H9 (cell line): ENCODE results near the gene RADX. TPM values are rescaled to one million over a fixed set of nuclear protein-coding genes. Genes with fewer than 3 reads are reported as not detected.

ENCODE experiments used
- DNase-seq: peaks from one replicate; pipeline ENCODE4 v3.0.0-alpha.2; 2017
- H2AFZ ChIP-seq: one replicate; pipeline ENCODE4 v1.6.1; 2013; ENCODE audit warnings: mild to moderate bottlenecking, low read length, control low read depth, moderate library complexity
- H2AK5ac ChIP-seq: 2 replicates; pipeline ENCODE4 v1.6.1; 2013; ENCODE audit warnings: low read length, control low read depth, mixed read lengths; ENCODE audit not compliant: insufficient read length
- H2BK120ac ChIP-seq: one replicate; pipeline ENCODE4 v1.6.1; 2013; ENCODE audit warnings: low read depth, mild to moderate bottlenecking, low read length, control low read depth, inconsistent platforms; ENCODE audit not compliant: poor library complexity, severe bottlenecking
- H2BK12ac ChIP-seq: 2 replicates; pipeline ENCODE4 v1.6.1; 2013; ENCODE audit warnings: low read length, control low read depth, mixed read lengths, low read depth; ENCODE audit not compliant: insufficient read length
- H2BK15ac ChIP-seq: 2 replicates; pipeline ENCODE4 v1.6.1; 2013; ENCODE audit warnings: low read depth, low read length, control low read depth
- H2BK20ac ChIP-seq: one replicate; pipeline ENCODE4 v1.6.1; 2013; ENCODE audit warnings: low read depth, mild to moderate bottlenecking, low read length, control low read depth, inconsistent platforms; ENCODE audit not compliant: poor library complexity, severe bottlenecking
- H2BK5ac ChIP-seq: 2 replicates; pipeline ENCODE4 v1.6.1; 2013; ENCODE audit warnings: low read length, control low read depth, mixed read lengths; ENCODE audit not compliant: insufficient read length
- H3K14ac ChIP-seq: 2 replicates; pipeline ENCODE4 v1.6.1; 2013; ENCODE audit warnings: low read length, control low read depth; ENCODE audit not compliant: insufficient read depth
- H3K18ac ChIP-seq: 2 replicates; pipeline ENCODE4 v1.6.1; 2013; ENCODE audit warnings: low read depth, mild to moderate bottlenecking, mixed read lengths, low read length, control low read depth; ENCODE audit not compliant: insufficient read length
- H3K23ac ChIP-seq: 2 replicates; pipeline ENCODE4 v1.6.1; 2013; ENCODE audit warnings: low read length, control low read depth, mixed read lengths, low read depth; ENCODE audit not compliant: insufficient read length
- H3K23me2 ChIP-seq: 2 replicates; pipeline ENCODE4 v1.6.1; 2013; ENCODE audit warnings: low read depth, mild to moderate bottlenecking, mixed read lengths, low read length, control low read depth; ENCODE audit not compliant: insufficient read length, poor library complexity, severe bottlenecking
- H3K27ac ChIP-seq: 2 replicates; pipeline ENCODE4 v1.5.1; 2013; ENCODE audit warnings: low read length, control low read depth, mixed read lengths, low read depth; ENCODE audit not compliant: insufficient read length
- H3K27me3 ChIP-seq: 2 replicates; pipeline ENCODE4 v1.6.1; 2013; ENCODE audit warnings: low read length, control low read depth, inconsistent platforms; ENCODE audit not compliant: insufficient read depth
- H3K4ac ChIP-seq: 2 replicates; pipeline ENCODE4 v1.6.1; 2013; ENCODE audit warnings: low read depth, mild to moderate bottlenecking, control low read depth, inconsistent platforms, low read length, moderate library complexity
- H3K4me1 ChIP-seq: 2 replicates; pipeline ENCODE4 v1.6.1; 2013; ENCODE audit warnings: low read length, control low read depth, inconsistent platforms; ENCODE audit not compliant: insufficient read depth
- H3K4me2 ChIP-seq: 2 replicates; pipeline ENCODE4 v1.6.1; 2013; ENCODE audit warnings: low read length, control low read depth, mixed read lengths; ENCODE audit not compliant: insufficient read length, insufficient read depth
- H3K56ac ChIP-seq: 2 replicates; pipeline ENCODE4 v1.6.1; 2013; ENCODE audit warnings: low read depth, mild to moderate bottlenecking, mixed read lengths, low read length, control low read depth; ENCODE audit not compliant: insufficient read length
- H3K79me1 ChIP-seq: 2 replicates; pipeline ENCODE4 v1.6.1; 2013; ENCODE audit warnings: low read depth, mild to moderate bottlenecking, moderate library complexity, low read length, control low read depth, inconsistent platforms; ENCODE audit not compliant: insufficient read depth, poor library complexity, severe bottlenecking
- H3K79me2 ChIP-seq: 2 replicates; pipeline ENCODE4 v1.6.1; 2013; ENCODE audit warnings: low read length, control low read depth, inconsistent platforms; ENCODE audit not compliant: insufficient read depth
- H3K9ac ChIP-seq: 2 replicates; pipeline ENCODE4 v1.6.1; 2013; ENCODE audit warnings: low read length, control low read depth, mixed read lengths; ENCODE audit not compliant: insufficient read length; ENCODE audit errors: extremely low read depth
- H3K9me3 ChIP-seq: one replicate; pipeline ENCODE4 v1.6.1; 2013; ENCODE audit warnings: low read depth, low read length, inconsistent platforms; ENCODE audit not compliant: control insufficient read depth
- H3T11ph ChIP-seq: one replicate; pipeline ENCODE4 v1.6.1; 2013; ENCODE audit warnings: mild to moderate bottlenecking, low read length, control low read depth, inconsistent platforms
- H4K20me1 ChIP-seq: one replicate; pipeline ENCODE4 v1.6.1; 2013; ENCODE audit not compliant: control insufficient read depth, insufficient read length, insufficient read depth
- H4K5ac ChIP-seq: 2 replicates; pipeline ENCODE4 v1.6.1; 2013; ENCODE audit warnings: low read depth, mild to moderate bottlenecking, mixed read lengths, low read length, control low read depth; ENCODE audit not compliant: insufficient read length
- H4K8ac ChIP-seq: replicated peaks from 2 replicates; pipeline ENCODE4 v1.6.1; 2013; ENCODE audit warnings: low read length, control low read depth, mixed read lengths, low read depth; ENCODE audit not compliant: insufficient read length
- H4K91ac ChIP-seq: 2 replicates; pipeline ENCODE4 v1.6.1; 2013; ENCODE audit warnings: low read depth, mild to moderate bottlenecking, moderate library complexity, mixed read lengths, low read length, control low read depth; ENCODE audit not compliant: insufficient read length
- H3K27ac Mint-ChIP-seq, 3 experiments: 2 replicates in 2 of 3; 3 replicates in 1 of 3; pipeline ENCODE4 v1.8.0; 2020 to 2021; ENCODE audit warnings: mixed read lengths in 3 of 3, mild to moderate bottlenecking in 1 of 3, moderate library complexity in 1 of 3
- H3K27me3 Mint-ChIP-seq: 2 replicates; pipeline ENCODE4 v1.8.0; 2021; ENCODE audit warnings: low read depth, mild to moderate bottlenecking, moderate library complexity, mixed read lengths
- H3K36me3 Mint-ChIP-seq, 3 experiments: 2 replicates in 2 of 3; 3 replicates in 1 of 3; pipeline ENCODE4 v1.8.0; 2020 to 2021; ENCODE audit warnings: low read depth in 3 of 3, mixed read lengths in 3 of 3; ENCODE audit not compliant: insufficient read depth in 1 of 3
- H3K4me1 Mint-ChIP-seq, 2 experiments: 2 replicates each; pipeline ENCODE4 v1.8.0; 2020; ENCODE audit warnings: mixed read lengths in 2 of 2
- H3K4me3 Mint-ChIP-seq, 2 experiments: 2 replicates in 1 of 2; 3 replicates in 1 of 2; pipeline ENCODE4 v1.8.0; 2020 to 2021; ENCODE audit warnings: mild to moderate bottlenecking in 2 of 2, mixed read lengths in 2 of 2, moderate library complexity in 1 of 2
- H3K9me3 Mint-ChIP-seq, 2 experiments: 2 replicates in 1 of 2; 3 replicates in 1 of 2; pipeline ENCODE4 v1.8.0; 2020; ENCODE audit warnings: mild to moderate bottlenecking in 2 of 2, mixed read lengths in 2 of 2, moderate library complexity in 1 of 2
- WGBS: extraction: QIAGEN DNeasy Blood & Tissue Kit; methylation state at CpG from one replicate; pipeline ENCODE4 v1.1.7; 2013; ENCODE audit warnings: missing lambda C conversion rate, low lambda C conversion rate, mixed read lengths; ENCODE audit not compliant: insufficient read length; ENCODE audit errors: extremely low coverage; 5-methylcytosine and 5-hydroxymethylcytosine counted together
- total RNA-seq: library from RNA; stranded (reverse); gene quantifications from 2 replicates; pipeline ENCODE4 v1.2.1, GENCODE V29; 2021
- TF ChIP-seq, protein P1 (sequence below): fragments of 200-600 bp; sonication (generic); conservative IDR thresholded peaks from 3 replicates; pipeline ENCODE4 v1.8.0; 2021; ENCODE audit warnings: antibody characterized with exemption, mild to moderate bottlenecking

The RADX gene
- total RNA-seq, 1 experiment from 2014 or later, result 1.5 TPM

GRCh38 chrX:106680716-106681115 is 68.9 kb downstream of the RADX start:
- Histone ChIP-seq H2AK5ac (no peak overlapping the region), H3K4me1 (no peaks in the 10 kb centered on the region; the same call in 1 of the 2 replicates), H2BK120ac (no peak overlapping the region), H3K9ac (no peak overlapping the region), H3K56ac (no peak overlapping the region), H2AFZ (no peak overlapping the region), H4K5ac (no peak overlapping the region), H3K23me2 (no peaks in the 10 kb centered on the region), H3K4ac (no peak overlapping the region), H4K20me1 (no peaks in the 10 kb centered on the region), H3K79me1 (no peaks in the 10 kb centered on the region), H3T11ph (no peak overlapping the region), H3K27ac (no peak overlapping the region), H2BK15ac (no peak overlapping the region), H3K14ac (no peak overlapping the region), H3K27me3 (no peaks in the 10 kb centered on the region), H3K18ac (no peak overlapping the region), H4K91ac (no peak overlapping the region), H3K79me2 (no peaks in the 10 kb centered on the region), H3K23ac (no peak overlapping the region), H2BK12ac (no peak overlapping the region), H2BK20ac (no peak overlapping the region), H3K4me2 (no peak overlapping the region), H2BK5ac (no peak overlapping the region), H3K9me3 (no peaks in the 10 kb centered on the region), H4K8ac (no peak overlapping the region)
- Mint-ChIP-seq H3K9me3 (peaks cover 2 to 43% of the 10 kb centered on the region in 2 experiments; a peak in 3 of 5 replicates), H3K4me1 (no peaks in the 10 kb centered on the region), H3K4me3 (no peak overlapping the region), H3K27me3 (no peaks in the 10 kb centered on the region), H3K27ac (no peak overlapping the region), H3K36me3 (no peaks in the 10 kb centered on the region; a peak in 1 of 7 replicates)
- no CpG with 5 or more reads among the region's 2 CpGs for WGBS
- DNase-seq, result no peak
- TF ChIP-seq, protein P1, sequence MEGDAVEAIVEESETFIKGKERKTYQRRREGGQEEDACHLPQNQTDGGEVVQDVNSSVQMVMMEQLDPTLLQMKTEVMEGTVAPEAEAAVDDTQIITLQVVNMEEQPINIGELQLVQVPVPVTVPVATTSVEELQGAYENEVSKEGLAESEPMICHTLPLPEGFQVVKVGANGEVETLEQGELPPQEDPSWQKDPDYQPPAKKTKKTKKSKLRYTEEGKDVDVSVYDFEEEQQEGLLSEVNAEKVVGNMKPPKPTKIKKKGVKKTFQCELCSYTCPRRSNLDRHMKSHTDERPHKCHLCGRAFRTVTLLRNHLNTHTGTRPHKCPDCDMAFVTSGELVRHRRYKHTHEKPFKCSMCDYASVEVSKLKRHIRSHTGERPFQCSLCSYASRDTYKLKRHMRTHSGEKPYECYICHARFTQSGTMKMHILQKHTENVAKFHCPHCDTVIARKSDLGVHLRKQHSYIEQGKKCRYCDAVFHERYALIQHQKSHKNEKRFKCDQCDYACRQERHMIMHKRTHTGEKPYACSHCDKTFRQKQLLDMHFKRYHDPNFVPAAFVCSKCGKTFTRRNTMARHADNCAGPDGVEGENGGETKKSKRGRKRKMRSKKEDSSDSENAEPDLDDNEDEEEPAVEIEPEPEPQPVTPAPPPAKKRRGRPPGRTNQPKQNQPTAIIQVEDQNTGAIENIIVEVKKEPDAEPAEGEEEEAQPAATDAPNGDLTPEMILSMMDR, result no peak
